ENCODE measurements around the gene GLIS1. TPM values are rescaled to one million over a fixed set of nuclear protein-coding genes. Genes with fewer than 3 reads are reported as not detected.

GLIS1 gene
- total and polyA plus RNA-seq, 2 experiments from 2014 or later = 0.22 to 0.61 TPM

- no peaks in the 10 kb centered on the region for H3K9me3 ChIP-seq (ENCODE audit: low read depth)
- peaks cover 19% of the 10 kb centered on the region for H3F3A ChIP-seq (ENCODE audit: insufficient read depth)
- H3K4me2 ChIP-seq (ENCODE audit: unreplicated experiment) = no peak overlapping the region
- no peaks in the 10 kb centered on the region for H3K27me3 ChIP-seq (replicated peaks; ENCODE audit: insufficient read depth)
- no peaks in the 10 kb centered on the region for H4K20me1 ChIP-seq (ENCODE audit: insufficient read depth)
- H3K9ac ChIP-seq = no peak overlapping the region
- no peak overlapping the region for H3K27ac ChIP-seq
- H3K36me3 ChIP-seq (ENCODE audit: low read depth) = no peaks in the 10 kb centered on the region
- no peaks in the 10 kb centered on the region for H3K79me2 ChIP-seq (ENCODE audit: insufficient read depth)
- H3K4me3 ChIP-seq = no peak overlapping the region
- no peaks in the 10 kb centered on the region for H3K9me2 ChIP-seq (ENCODE audit: insufficient read depth)
- H3K4me1 ChIP-seq (ENCODE audit: insufficient read depth) = peaks cover 22% of the 10 kb centered on the region
- in situ Hi-C loops (cut with MboI) = no loop called here
- H2AFZ ChIP-seq = 0 out of 2 replicates have a peak overlapping the region, but pooled peaks have one; percentile 13
- no peak for DNase-seq
- WGBS, 2 experiments (ENCODE audit: low coverage in 1 of 2, low lambda C conversion rate in 2 of 2, missing lambda C conversion rate in 2 of 2) = 71 to 74% methylated on average over 16 of the region's 16 CpGs
- TF ChIP-seq EZH2phosphoT487 (IDR thresholded peaks at IDR 0.05; ENCODE audit: insufficient read depth, low read depth) = no peak
- TF ChIP-seq EZH2 (IDR thresholded peaks at IDR 0.05; ENCODE audit: insufficient read depth, poor library complexity, severe bottlenecking) = no peak
These were observed 9.3 kb downstream of the GLIS1 start for GRCh38 chr1:53729456-53730223.

GRCh38 chr1:53728702-53729455 is 10.1 kb downstream of the GLIS1 start:
- Histone ChIP-seq H3K36me3 (ENCODE audit: low read depth) (no peaks in the 10 kb centered on the region), H2AFZ (no peak overlapping the region), H3K4me3 (no peak overlapping the region), H3K9me2 (ENCODE audit: insufficient read depth) (no peaks in the 10 kb centered on the region), H4K20me1 (ENCODE audit: insufficient read depth) (no peaks in the 10 kb centered on the region), H3K9me3 (ENCODE audit: low read depth) (no peaks in the 10 kb centered on the region), H3K79me2 (ENCODE audit: insufficient read depth) (no peaks in the 10 kb centered on the region), H3F3A (ENCODE audit: insufficient read depth) (peaks cover 11% of the 10 kb centered on the region), H3K27me3 (replicated peaks; ENCODE audit: insufficient read depth) (no peaks in the 10 kb centered on the region), H3K9ac (no peak overlapping the region), H3K4me1 (ENCODE audit: insufficient read depth) (peaks cover 15% of the 10 kb centered on the region), H3K27ac (no peak overlapping the region), H3K4me2 (ENCODE audit: unreplicated experiment) (no peak overlapping the region)
- no peak for TF ChIP-seq EZH2phosphoT487 (IDR thresholded peaks at IDR 0.05; ENCODE audit: insufficient read depth, low read depth)
- no peak for TF ChIP-seq EZH2 (IDR thresholded peaks at IDR 0.05; ENCODE audit: insufficient read depth, poor library complexity, severe bottlenecking)
- DNase-seq = no peak
- WGBS, 2 experiments (ENCODE audit: low coverage in 1 of 2, low lambda C conversion rate in 2 of 2, missing lambda C conversion rate in 2 of 2) = 81 to 82% methylated on average over 17 of the region's 17 CpGs
- in situ Hi-C loops (cut with MboI) = no loop called here

GRCh38 chr1:53728196-53728595 is 10.8 kb downstream of the GLIS1 start:
- WGBS, 2 experiments (ENCODE audit: low coverage in 1 of 2, low lambda C conversion rate in 2 of 2, missing lambda C conversion rate in 2 of 2) = 27 to 38% methylated on average over 1 of the region's 1 CpG
- in situ Hi-C loops (cut with MboI) = no loop called here
- no peak for DNase-seq
- Histone ChIP-seq H2AFZ (no peak overlapping the region), H3K4me3 (no peak overlapping the region), H3K9me2 (ENCODE audit: insufficient read depth) (no peaks in the 10 kb centered on the region), H3K9me3 (ENCODE audit: low read depth) (no peaks in the 10 kb centered on the region), H3K9ac (no peak overlapping the region), H3K27me3 (replicated peaks; ENCODE audit: insufficient read depth) (no peaks in the 10 kb centered on the region), H3K4me2 (ENCODE audit: unreplicated experiment) (no peak overlapping the region), H3K4me1 (ENCODE audit: insufficient read depth) (peaks cover 8% of the 10 kb centered on the region), H3F3A (ENCODE audit: insufficient read depth) (peaks cover 5% of the 10 kb centered on the region), H3K27ac (no peak overlapping the region), H3K36me3 (ENCODE audit: low read depth) (no peaks in the 10 kb centered on the region), H4K20me1 (ENCODE audit: insufficient read depth) (no peaks in the 10 kb centered on the region), H3K79me2 (ENCODE audit: insufficient read depth) (no peaks in the 10 kb centered on the region)
- TF ChIP-seq EZH2 (IDR thresholded peaks at IDR 0.05; ENCODE audit: insufficient read depth, poor library complexity, severe bottlenecking) (no peak), EZH2phosphoT487 (IDR thresholded peaks at IDR 0.05; ENCODE audit: insufficient read depth, low read depth) (no peak)

GRCh38 chr1:53727461-53728092 is 11.4 kb downstream of the GLIS1 start:
- no peak for DNase-seq
- Histone ChIP-seq H3F3A (ENCODE audit: insufficient read depth) (peaks cover under 1% of the 10 kb centered on the region; the same call in 1 of the 2 replicates), H3K9me3 (ENCODE audit: low read depth) (no peaks in the 10 kb centered on the region), H3K27me3 (replicated peaks; ENCODE audit: insufficient read depth) (no peaks in the 10 kb centered on the region), H3K79me2 (ENCODE audit: insufficient read depth) (no peaks in the 10 kb centered on the region), H3K9ac (no peak overlapping the region), H3K9me2 (ENCODE audit: insufficient read depth) (no peaks in the 10 kb centered on the region), H3K36me3 (ENCODE audit: low read depth) (no peaks in the 10 kb centered on the region), H3K27ac (no peak overlapping the region), H3K4me2 (ENCODE audit: unreplicated experiment) (no peak overlapping the region), H2AFZ (no peak overlapping the region), H4K20me1 (ENCODE audit: insufficient read depth) (no peaks in the 10 kb centered on the region), H3K4me1 (ENCODE audit: insufficient read depth) (peaks cover 4% of the 10 kb centered on the region), H3K4me3 (no peak overlapping the region)
- TF ChIP-seq EZH2 (IDR thresholded peaks at IDR 0.05; ENCODE audit: insufficient read depth, poor library complexity, severe bottlenecking) = no peak
- no peak for TF ChIP-seq EZH2phosphoT487 (IDR thresholded peaks at IDR 0.05; ENCODE audit: insufficient read depth, low read depth)
- in situ Hi-C loops (cut with MboI) = no loop called here
- WGBS, 2 experiments (ENCODE audit: low coverage in 1 of 2, low lambda C conversion rate in 2 of 2, missing lambda C conversion rate in 2 of 2) = 82 to 86% methylated on average over 7 of the region's 7 CpGs

Data from GM23248 (cell line).